Right lobe of liver (tissue), 6 donors: Measurements from ENCODE around the gene PRDM8. TPM values are rescaled to one million over a fixed set of nuclear protein-coding genes. Genes with fewer than 3 reads are reported as not detected.
"Not testable (repeated sequence)": the region's sequence is repeated elsewhere in the genome, so short reads cannot be mapped to it uniquely, and the experiment has no call there.

Experiments used
- ATAC-seq, 4 donors: fragments of 200-7000 bp; cut with Tn5 transposase; one replicate each; pipeline ENCODE4 v1.9.1; 2020; ENCODE audit warnings: mild to moderate bottlenecking in 4 of 4, moderate library complexity in 4 of 4
- DNase-seq, 3 donors: peaks; one replicate each; pipeline ENCODE4 v3.0.0-alpha.2; 2020
- H3K27ac ChIP-seq, 3 donors: fragments of 200-600 bp; one replicate each; pipeline ENCODE4 v1.8.0; 2022
- H3K27me3 ChIP-seq, 2 donors: fragments of 200-600 bp; one replicate each; pipeline ENCODE4 v1.8.0; 2022
- H3K36me3 ChIP-seq, 4 donors: fragments of 200-600 bp; sonication (generic) in 1 of 4; one replicate each; pipeline versions ENCODE4 v1.5.1 to v1.8.0; 2017 to 2022; ENCODE audit warnings: control low read depth in 1 of 4
- H3K4me1 ChIP-seq, 4 donors: fragments of 200-600 bp; sonication (generic) in 1 of 4; one replicate each; pipeline versions ENCODE4 v1.5.1 to v1.8.0; 2017 to 2022; ENCODE audit warnings: control low read depth in 1 of 4
- H3K4me3 ChIP-seq, 3 donors: fragments of 200-600 bp; one replicate each; pipeline ENCODE4 v1.8.0; 2022
- H3K9me3 ChIP-seq, 4 donors: fragments of 200-600 bp; sonication (generic) in 1 of 4; one replicate each; pipeline versions ENCODE4 v1.5.1 to v1.8.0; 2017 to 2022; ENCODE audit warnings: control low read depth in 1 of 4
- CTCF ChIP-seq, 4 donors: fragments of 200-600 bp in 3 of 4; fragments of 450-650 bp in 1 of 4; IDR thresholded peaks; one replicate each; pipeline versions ENCODE4 v1.5.1 to v1.8.0; 2016 to 2022; ENCODE audit warnings: antibody characterized with exemption in 4 of 4, mild to moderate bottlenecking in 2 of 4
- POLR2A ChIP-seq: fragments of 450-650 bp; IDR thresholded peaks from one replicate; pipeline ENCODE4 v1.6.1; 2017; ENCODE audit warnings: antibody characterized with exemption, mild to moderate bottlenecking
- WGBS: methylation state at CpG from one replicate; pipeline ENCODE4 v1.1.6; 2018; ENCODE audit warnings: low coverage, low lambda C conversion rate; ENCODE audit not compliant: insufficient coverage; ENCODE audit errors: missing lambda C conversion rate; 5-methylcytosine and 5-hydroxymethylcytosine counted together
- intact Hi-C, 2 donors: fragments of 100-400 bp; cut with DNase I; formaldehyde crosslinking; loops; one replicate each; pipeline versions ENCODE4 v1.11.2 to v1.14.1; 2022
- total RNA-seq, 6 experiments: library from RNA; depleted of rRNA in 2 of 6; stranded (reverse); fragments of >200 nt in 2 of 6; fragmentation: NEBNext Ultra II Directional in 3 of 6; extraction: Animal tissue kit (Norgen Biotek cat#: 25700) in 3 of 6; gene quantifications; one replicate each; pipeline versions ENCODE4 v1.1.0 to v1.2.4, GENCODE V29; 2016 to 2023
- donor health status: DM: no; HTN: yes; CAD: no.
- donor health status: DM: no; HTN: no; CAD: no.
- donor health status: DM: no; HTN: no; CAD: no.
- donor health status: DM: no; HTN: yes; CAD: no.
- donor health status: DM: no; HTN: yes; CAD: no.

The PRDM8 gene
- total RNA-seq, 6 experiments from 2014 or later: 0.07 to 0.37 (median 0.12) TPM; not detected in 1

GRCh38 chr4:80173401-80173800, 23.9 kb upstream of the PRDM8 start:
- Histone ChIP-seq H3K9me3 (no peaks in the 10 kb centered on the region), H3K27ac (no peak overlapping the region), H3K4me1 (no peaks in the 10 kb centered on the region), H3K4me3 (no peak overlapping the region), H3K27me3 (no peaks in the 10 kb centered on the region), H3K36me3 (no peaks in the 10 kb centered on the region)
- intact Hi-C loops: no loop called here
- ATAC-seq: peak in 1 of 4 donors; percentile 16
- TF ChIP-seq CTCF (IDR thresholded peaks at IDR 0.05): no peak
- no peak for TF ChIP-seq POLR2A
- DNase-seq: no peak

- DNase-seq: no peak
- TF ChIP-seq CTCF (IDR thresholded peaks at IDR 0.05) (no peak), POLR2A (no peak)
- intact Hi-C loops: no loop called here
- Histone ChIP-seq H3K4me1 (no peaks in the 10 kb centered on the region), H3K9me3 (no peaks in the 10 kb centered on the region), H3K27me3 (no peaks in the 10 kb centered on the region), H3K4me3 (no peak overlapping the region), H3K27ac (no peak overlapping the region), H3K36me3 (no peaks in the 10 kb centered on the region)
- no peak for ATAC-seq
- WGBS: 60% methylated on average over 2 of the region's 2 CpGs
Measured at GRCh38 chr4:80173841-80174240, 23.5 kb upstream of the PRDM8 start.

GRCh38 chr4:80177793-80178192, 19.5 kb upstream of the PRDM8 start:
- ATAC-seq, DNase-seq, H3K4me3 ChIP-seq: not testable (repeated sequence)

GRCh38 chr4:80178964-80179363, 18.3 kb upstream of the PRDM8 start:
- no peak for DNase-seq
- 75% methylated on average over 2 of the region's 4 CpGs for WGBS
- Histone ChIP-seq H3K4me3 (no peak overlapping the region), H3K9me3 (no peaks in the 10 kb centered on the region), H3K4me1 (peaks cover 0 to 6% (median 0%) of the 10 kb centered on the region in 4 donors), H3K27ac (no peak overlapping the region), H3K36me3 (no peaks in the 10 kb centered on the region), H3K27me3 (no peaks in the 10 kb centered on the region)
- ATAC-seq: no peak
- TF ChIP-seq POLR2A (no peak), CTCF (IDR thresholded peaks at IDR 0.05) (no peak)
- intact Hi-C loops: no loop called here

More at GRCh38 chr4:80177793-80178192, 19.5 kb upstream of the PRDM8 start:
- H3K36me3 ChIP-seq, H3K9me3 ChIP-seq, intact Hi-C loops, H3K27me3 ChIP-seq, H3K27ac ChIP-seq, H3K4me1 ChIP-seq: not testable (repeated sequence)

GRCh38 chr4:80179637-80180161, 17.6 kb upstream of the PRDM8 start:
- no peaks in the 10 kb centered on the region for H3K27me3 ChIP-seq
- no peak for TF ChIP-seq CTCF (IDR thresholded peaks at IDR 0.05)
- no peak for TF ChIP-seq POLR2A
- H3K9me3 ChIP-seq: no peaks in the 10 kb centered on the region
- ATAC-seq (no peak), DNase-seq (no peak)
- no peak overlapping the region for H3K27ac ChIP-seq
- no peak overlapping the region for H3K4me3 ChIP-seq
- intact Hi-C loops: no loop called here
- H3K36me3 ChIP-seq: no peaks in the 10 kb centered on the region
- peaks cover 0 to 13% (median 3%) of the 10 kb centered on the region in 4 donors for H3K4me1 ChIP-seq
- 67% methylated on average over 3 of the region's 3 CpGs for whole genome bisulfite sequencing
